ENCODE measurements around the gene RFX7.

The RFX7 gene

DNA sequence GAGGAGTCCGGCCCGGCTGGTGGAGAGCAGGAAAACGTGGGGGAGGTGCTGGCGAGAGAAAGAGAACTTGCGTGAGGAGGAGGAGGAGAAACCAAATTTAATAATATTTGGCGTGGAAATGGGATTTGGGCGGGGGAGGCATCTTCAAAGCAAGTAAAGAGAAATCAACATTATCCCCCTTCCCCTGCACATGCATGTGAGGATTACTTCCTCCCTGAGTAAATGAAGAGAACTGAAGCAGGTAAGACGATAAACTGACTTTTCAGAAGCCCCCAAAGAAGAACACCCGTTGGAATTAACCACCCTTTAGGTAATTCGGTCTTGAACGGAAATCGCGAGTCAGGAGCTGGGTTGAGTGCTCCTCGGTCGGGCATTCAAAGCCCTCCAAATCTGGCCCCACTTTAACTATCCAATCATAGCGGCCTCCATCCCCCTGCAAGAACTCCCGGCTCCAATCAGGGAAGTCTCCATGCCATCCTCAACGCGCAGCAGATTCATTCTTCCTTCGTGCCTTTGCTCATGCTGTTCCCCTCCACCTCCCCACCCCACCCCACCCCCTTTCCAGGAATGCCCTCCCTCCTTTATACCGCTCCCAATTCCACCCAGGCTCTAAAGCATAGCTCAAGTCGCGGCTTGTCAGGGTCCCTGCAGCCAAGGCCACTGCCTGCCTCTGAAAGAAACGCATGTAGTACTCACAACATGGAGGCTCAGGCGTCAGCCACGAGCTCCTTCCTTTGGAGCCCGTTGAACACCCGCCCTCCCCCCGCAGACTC, 545 bp upstream of the RFX7 start:
- DNase-seq: peak; percentile 88

DNA sequence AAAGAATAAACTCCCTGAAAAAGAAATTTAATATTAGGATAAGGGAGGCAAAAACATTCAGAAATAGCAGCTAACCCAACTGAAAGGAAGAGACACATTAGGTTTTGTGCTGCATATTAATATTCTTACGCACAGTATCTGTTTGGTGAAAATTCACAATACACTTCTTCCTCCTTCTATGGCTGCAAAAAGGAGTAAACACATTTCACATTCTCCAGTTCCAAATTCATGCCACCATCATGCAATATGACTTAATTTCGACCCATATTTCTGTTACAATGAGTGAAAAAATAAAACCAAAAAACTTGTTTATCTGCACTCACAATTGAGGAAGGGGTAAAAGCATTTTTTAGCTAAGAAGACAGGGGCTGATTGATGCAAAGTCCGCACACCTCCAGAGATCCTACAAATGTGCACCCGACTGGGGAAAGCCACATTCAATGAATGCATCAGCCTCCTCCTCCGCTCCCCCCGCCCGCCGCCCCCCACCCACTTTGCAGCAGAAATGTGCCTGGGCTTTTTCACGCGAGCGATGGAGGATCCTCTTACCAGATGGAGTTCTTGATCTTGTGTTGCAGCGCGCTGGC, 1.0 kb downstream of the RFX7 start:
- DNase-seq: peak; percentile 33

- DNase-seq: no peak
Measured at GRCh38 chr15:56241374-56242105, 2.1 kb downstream of the RFX7 start.

DNA sequence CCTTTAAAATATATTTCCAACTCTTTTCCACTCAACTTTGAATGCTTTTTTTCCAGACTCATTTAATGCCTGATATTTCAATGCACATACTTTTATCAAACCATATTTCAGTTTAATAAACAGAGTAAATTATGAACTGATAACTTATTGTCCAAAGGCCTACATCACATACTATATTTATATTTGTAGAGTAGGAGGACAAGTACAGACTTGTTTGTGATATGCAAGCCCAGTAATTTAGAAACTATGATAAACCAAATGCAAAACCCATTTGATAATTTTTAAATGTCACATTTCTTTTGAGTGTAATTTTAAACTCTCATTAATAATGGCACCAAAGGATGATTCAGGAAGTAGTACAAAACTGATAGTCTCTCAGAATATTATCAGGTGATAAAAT, 3.3 kb downstream of the RFX7 start:
- no peak for DNase-seq

- no peak for DNase-seq
Measured at GRCh38 chr15:56236197-56236596, 7.5 kb downstream of the RFX7 start.

- DNase-seq: no peak
Measured at GRCh38 chr15:56234804-56235203, 8.9 kb downstream of the RFX7 start.

DNA sequence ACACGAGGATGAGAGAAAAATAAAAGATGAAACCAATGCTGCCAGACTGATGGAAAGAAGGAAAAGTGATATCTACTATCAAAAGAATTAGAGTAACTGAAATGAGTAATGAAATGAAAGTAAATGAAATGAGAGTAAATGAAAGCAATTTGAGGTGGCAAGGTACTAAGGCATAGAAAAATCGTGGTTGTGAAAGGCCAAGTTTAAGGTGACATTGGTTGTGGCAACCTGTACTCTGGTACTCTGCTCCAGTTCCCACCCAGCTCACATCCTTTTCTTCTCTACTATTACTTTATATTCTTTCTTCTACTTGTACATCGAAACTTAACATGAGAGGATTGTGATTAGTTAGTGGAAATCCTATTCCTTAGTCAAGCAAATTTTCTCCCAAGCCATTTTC, 10.1 kb downstream of the RFX7 start:
- no peak for DNase-seq

GRCh38 chr15:56232058-56232457, 11.6 kb downstream of the RFX7 start:
- DNase-seq: no peak

GRCh38 chr15:56228854-56229253, 14.8 kb downstream of the RFX7 start:
- DNase-seq: no peak

GRCh38 chr15:56228352-56228751, 15.3 kb downstream of the RFX7 start:
- DNase-seq: no peak

GRCh38 chr15:56227780-56228179, 15.9 kb downstream of the RFX7 start:
- no peak for DNase-seq

- DNase-seq: no peak
Measured at GRCh38 chr15:56227306-56227705, 16.4 kb downstream of the RFX7 start.

GRCh38 chr15:56225520-56225919, 18.2 kb downstream of the RFX7 start:
- DNase-seq: no peak

- no peak for DNase-seq
Measured at GRCh38 chr15:56222302-56222701, 21.4 kb downstream of the RFX7 start.

DNA sequence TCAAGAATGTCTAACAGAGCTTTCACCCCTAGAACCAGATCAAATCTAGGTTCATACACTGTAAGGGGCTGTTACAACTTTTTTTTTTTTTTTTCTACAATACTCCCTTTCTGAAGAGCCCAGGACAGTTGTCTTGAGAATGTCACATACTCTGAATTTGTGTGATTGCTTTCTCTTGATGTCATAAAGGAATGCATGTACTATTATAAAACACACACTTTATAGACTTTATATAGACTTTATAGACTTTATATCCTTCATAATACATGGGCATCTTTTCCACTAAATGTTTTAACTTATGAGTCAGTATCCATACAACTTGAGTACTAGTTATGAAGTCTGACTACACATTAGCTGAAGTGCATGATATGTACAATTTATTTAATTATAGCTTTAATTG, 26.3 kb downstream of the RFX7 start:
- DNase-seq: no peak

DNA sequence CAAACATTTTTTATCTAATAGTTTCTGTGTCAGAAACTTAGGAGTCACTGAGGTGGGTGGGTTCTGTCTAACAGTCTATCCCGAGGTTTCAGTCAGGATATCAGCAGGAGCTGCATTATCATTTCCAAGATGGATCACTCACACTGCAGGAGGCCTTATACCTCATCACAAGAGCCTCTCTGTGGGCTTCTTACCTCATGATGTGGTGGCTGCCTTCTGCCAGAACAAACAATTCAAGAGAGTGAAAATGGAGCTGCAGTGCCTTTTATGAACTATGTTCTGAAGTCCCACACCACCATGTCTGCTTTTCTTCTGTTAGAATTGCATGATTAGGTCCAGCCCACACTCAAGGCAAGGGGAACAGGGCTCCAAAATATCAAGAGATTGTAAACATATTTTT, 27.9 kb downstream of the RFX7 start:
- no peak for DNase-seq

GRCh38 chr15:56211960-56212550, 31.6 kb downstream of the RFX7 start:
- no peak for DNase-seq

GRCh38 chr15:56211064-56211463, 32.6 kb downstream of the RFX7 start:
- no peak for DNase-seq

DNA sequence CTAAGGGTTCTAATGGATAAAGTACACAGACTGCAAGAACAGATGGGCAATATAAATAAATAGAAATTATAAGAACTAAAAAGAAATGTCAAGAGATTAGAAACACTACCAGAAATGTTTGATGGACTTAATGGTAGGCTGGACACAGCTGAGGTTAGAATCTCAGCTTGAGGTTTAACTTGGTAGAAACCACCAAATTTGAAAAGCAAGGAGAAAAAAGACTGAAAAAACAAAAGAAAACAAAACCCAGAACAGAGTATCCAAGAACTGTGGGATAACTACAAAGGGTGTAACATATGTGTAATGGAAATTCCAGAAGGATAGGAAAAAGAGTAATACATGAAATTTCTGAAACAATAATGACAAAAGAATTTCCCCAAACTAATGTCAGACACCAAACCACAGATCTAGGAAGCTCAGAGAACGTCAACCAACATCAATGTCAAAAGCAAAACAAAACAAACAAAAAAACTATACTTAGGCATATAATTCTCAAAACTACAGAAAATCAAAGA, 35.0 kb downstream of the RFX7 start:
- no peak for DNase-seq

- no peak for DNase-seq
Measured at GRCh38 chr15:56208185-56208584, 35.5 kb downstream of the RFX7 start.

- no peak for DNase-seq
Measured at GRCh38 chr15:56207711-56208110, 36.0 kb downstream of the RFX7 start.

- DNase-seq: no peak
Measured at GRCh38 chr15:56207092-56207491, 36.6 kb downstream of the RFX7 start.

DNA sequence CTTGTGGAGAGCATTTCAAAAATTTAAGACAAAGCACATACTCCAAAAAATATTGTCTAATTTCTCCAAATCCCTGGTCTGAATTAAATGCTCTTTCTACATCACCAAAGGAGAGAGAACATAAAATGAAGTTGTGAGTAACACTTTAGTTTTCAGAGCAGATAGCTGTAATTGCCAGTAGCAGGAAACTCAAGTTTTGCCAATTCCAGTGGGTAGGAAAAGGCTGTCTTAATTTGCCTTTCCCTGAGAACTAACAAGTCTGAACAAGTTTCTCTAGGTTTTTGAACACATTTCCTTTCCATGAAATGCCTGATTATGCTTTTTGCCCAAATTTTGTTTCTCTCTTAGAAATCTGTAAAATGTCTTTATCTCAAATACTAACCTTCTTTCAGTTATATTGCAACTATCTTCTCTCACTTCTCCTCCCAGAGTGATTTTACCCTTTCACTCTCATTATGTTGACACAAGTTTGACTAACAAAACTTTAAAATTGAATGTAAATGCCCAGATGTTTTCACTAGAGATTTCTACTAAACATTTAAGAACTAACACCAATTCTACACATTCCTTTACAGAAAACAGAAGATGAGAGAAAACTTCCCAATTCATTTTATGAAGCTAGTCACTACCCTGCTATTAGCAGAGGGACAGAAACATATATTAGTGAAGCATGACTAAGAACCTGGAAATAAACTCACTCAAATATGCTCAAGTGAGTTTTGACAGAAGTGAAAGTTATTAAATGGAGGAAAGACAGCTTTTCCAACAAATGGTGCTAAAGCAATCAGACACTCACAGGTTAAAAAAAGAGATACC, 38.4 kb downstream of the RFX7 start:
- no peak for DNase-seq
